GDM1 (cell line): ENCODE measurements around the gene TNNC1.

Experiments used
- DNase-seq: peaks from one replicate; lab custom pipeline; 2025; lab: John Stamatoyannopoulos, UW

TNNC1 gene

GRCh38 chr3:52458031-52458760 lies 4.4 kb upstream of the TNNC1 start:
- DNase-seq = no peak

DNA sequence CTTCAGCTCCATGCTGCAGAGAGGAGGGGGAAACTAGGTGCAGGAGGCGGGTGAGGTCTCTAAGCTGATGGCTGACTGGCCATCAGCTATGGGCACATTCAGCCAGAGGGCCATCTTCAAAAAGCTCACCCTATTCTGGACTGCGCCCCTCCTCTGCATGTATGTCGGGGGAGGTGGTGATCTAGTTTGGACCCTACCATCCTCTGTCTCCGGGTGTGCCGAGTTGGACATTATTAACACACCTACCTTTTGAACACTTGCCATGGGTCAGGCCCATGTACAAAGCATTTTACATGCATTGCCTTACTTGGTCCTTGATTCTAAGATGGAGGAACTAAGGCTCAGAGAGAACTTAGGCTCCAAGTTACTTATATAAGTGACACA lies 3.0 kb upstream of the TNNC1 start:
- DNase-seq = no peak

DNA sequence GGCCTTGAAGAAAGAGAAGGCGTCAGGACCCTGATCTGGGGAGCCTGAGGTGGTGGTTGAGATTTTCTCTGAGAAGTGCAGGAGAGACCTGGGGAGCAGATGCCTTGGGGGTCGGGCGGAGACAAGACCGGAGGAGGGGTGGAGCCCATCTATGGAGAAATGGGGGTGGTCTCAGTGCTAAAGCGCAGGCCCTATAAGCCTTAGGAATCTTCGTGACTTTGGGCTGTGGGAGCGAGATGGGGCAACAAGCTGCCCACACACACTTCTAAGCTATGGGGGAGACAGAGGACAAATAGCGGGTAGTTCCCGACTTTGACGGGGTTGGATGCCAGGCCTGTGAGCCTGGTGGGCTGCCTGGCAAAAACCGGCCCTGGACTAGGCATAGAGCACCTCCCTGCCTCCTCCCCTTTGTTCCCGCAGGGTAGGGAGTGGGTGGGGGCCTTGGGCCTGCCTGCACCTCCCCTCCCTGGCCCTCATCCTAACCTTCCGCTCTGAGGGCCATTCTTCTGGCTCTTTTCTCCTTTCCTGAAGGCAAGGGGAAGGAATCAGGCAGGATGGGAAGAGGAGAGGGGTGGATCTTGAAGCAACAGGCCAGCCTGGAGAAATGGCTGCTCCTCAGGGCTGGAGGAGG lies 2.4 kb upstream of the TNNC1 start:
- DNase-seq = no peak

GRCh38 chr3:52455283-52456168 lies 1.7 kb upstream of the TNNC1 start, which contains the start of gene NISCH:
Gene NISCH (plus strand): TSS chr3:52455604. CDS start chr3:52455642, 38 bp downstream.
- DNase-seq = peak; percentile 79

- DNase-seq = no peak
These were observed 1.1 kb upstream of the TNNC1 start for GRCh38 chr3:52454938-52455282.

GRCh38 chr3:52454250-52454937 lies 553 bp upstream of the TNNC1 start:
- no peak for DNase-seq

DNA sequence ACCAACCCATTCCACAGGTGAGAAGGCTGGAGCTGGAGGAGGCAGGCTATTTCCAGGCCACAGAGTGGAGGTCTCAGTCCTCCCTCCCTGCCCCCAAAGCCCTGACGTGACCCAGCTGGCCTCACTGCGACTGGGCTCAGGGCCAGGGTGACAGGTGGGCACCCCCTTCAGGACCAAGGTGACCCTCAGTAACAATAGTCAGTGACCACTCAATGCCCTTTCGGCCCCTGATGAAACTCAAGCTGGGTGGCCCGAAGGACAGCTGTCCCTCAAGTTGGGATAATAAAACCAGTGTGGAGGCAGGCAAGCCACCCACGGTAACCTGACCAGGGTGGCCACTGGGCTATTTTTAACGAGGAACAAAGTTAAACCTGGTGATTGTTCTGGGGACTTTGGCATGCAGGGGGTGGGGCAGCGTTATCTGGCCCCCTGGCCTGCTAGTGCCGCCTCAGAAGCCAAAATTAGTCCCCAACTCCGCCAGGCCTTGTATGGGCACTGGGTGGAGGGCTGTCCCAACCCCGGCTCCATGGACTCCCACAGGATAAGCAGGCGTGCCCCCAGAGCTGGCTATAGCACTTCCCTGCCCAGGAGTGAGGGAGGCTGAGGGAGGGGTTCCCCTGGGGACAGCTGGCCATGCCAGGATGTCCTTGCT lies 1.1 kb downstream of the TNNC1 start:
- DNase-seq = no peak

- DNase-seq = no peak
These were observed 1.7 kb downstream of the TNNC1 start for GRCh38 chr3:52452126-52452525.

GRCh38 chr3:52451237-52452083 lies 2.4 kb downstream of the TNNC1 start:
- no peak for DNase-seq

GRCh38 chr3:52450489-52451236 lies 3.2 kb downstream of the TNNC1 start:
- no peak for DNase-seq

DNA sequence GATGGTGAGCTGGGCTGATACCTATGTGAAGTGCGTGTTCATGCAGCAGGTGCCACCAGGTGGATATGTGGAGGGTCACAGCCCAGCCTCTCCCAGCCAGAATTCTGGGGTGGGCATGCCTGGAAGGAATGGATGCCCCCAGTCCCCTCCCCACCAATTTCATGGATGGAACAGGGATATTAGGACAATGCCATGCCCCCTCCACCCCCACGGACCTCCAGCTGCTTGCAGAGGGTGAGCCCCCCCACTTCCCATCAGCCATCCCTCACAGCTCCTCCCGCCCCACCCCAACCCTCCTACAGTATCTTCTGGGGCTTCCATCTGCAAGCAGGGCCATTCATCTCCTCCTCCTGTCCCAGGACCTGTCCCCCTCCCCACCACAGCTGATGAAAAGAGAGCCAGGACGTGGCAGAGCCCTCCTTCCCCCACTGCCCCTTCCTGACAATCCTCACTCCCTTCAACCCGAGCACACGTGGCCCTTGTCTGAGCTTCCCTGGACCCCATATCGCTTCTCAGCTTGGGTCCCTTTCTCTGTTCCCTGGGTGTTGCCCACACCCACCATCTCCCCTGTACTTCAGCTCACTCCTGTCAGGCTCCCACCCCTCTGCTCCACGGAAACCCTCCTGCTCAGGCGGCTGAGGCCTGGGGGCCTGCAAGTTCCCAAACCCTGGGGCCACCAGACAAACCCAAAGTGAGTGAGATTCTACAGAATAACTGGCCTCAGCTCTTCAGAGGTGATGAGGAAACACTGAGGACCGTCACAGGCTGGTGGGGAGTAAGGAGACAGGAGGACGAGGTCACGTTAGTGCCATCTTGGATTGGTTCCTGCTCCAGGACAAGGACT lies 6.1 kb downstream of the TNNC1 start:
- no peak for DNase-seq

GRCh38 chr3:52446631-52447511 lies 7.0 kb downstream of the TNNC1 start:
- DNase-seq = peak; percentile 45

DNA sequence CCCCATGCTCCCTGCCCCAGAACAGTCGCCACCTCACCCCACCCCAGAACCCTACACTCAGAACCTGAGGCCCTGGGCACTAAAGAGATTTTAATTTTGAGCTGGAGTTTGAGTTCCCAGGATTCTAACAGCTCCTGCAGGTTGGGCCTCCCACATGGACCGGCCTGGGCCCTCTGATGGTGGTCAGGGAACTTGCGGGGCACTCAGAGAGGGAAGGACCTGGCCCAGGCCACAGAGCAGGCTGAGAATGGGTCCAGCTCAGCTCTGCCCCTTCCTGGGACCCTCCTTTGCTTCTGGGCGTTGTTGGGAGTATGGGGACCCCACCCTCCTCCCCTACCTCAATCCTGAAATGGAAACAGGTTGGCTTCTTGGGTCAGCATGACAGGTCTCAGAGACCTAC lies 7.8 kb downstream of the TNNC1 start:
- DNase-seq = no peak

- peak; percentile 39 for DNase-seq
These were observed 8.7 kb downstream of the TNNC1 start, which contains the start of gene SEMA3G for GRCh38 chr3:52444860-52445793. Gene SEMA3G (minus strand): TSS chr3:52445103. CDS start chr3:52445027, 76 bp downstream.

DNA sequence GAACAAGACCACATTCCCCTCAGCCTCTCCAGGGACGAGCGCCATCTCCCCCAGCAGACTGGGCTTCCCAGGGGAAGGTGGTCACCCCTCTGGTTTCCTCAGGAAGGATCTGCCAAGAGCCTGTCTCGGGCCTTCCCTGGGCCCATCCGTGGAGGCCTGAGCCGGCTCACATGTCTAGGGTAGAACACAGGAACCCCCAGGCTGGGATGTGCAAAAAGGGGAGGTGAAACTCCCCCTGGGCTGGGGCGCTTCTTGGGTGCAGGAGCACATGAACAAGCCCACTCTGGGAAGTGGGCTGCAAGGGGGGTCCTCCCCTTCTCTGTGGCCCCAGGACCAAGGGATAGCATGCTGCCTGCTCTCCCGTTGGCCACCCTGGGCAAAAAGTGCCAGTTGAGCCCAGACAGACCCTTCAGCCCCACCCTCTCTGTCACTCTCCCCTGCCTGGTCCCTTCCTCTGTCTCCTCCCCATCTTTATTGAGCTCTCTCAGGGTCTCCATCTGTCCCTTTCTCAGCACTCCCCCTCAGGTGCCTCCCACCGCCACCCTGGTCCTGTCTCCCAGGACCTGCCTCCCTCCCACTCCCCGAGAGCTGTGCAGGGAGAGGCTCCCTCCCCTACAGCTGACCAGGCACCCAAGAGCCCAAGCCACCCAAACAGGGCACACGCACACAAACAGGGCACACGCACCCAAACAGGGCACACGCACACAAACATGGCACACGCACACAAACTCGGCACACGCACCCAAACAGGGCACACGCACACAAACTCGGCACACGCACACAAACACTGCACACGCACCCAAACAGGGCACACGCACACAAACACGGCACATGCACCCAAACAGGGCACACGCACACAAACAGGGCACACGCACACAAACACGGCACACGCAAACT lies 9.8 kb downstream of the TNNC1 start:
- no peak for DNase-seq

DNA sequence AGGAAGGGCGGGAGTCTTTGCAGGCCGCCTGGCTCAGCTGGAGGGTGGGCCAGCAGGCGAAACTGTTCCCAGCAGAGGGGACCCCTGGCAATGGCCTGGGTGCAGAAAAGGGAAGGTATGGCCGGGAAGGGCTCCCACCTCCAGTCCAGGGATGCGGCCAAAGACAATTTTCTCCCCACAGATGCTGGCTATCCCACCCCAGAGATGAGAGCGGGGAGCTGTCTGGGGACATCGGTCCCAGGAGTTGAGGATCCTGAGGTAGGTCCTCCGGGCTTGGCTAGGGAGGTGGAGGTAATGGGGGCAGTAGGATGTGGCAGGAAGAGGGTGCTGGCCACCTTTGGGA lies 10.6 kb downstream of the TNNC1 start:
- no peak for DNase-seq
